T-helper 17 cell (primary cell): ENCODE measurements around the gene GALNT5. TPM values are rescaled to one million over a fixed set of nuclear protein-coding genes. Genes with fewer than 3 reads are reported as not detected.
A peak's percentile ranks its signal among the peaks of the same experiment; 100 is the strongest.

ENCODE experiments used
- ATAC-seq: fragments of 150-1000 bp; cut with Tn5 transposase; 2 replicates; pipeline ENCODE4 v1.10.0; 2021; ENCODE audit warnings: mild to moderate bottlenecking, moderate library complexity
- DNase-seq, 3 donors: peaks; one replicate each; pipeline versions ENCODE4 v3.0.0 to v3.0.0-alpha.2; 2020 to 2021
- H3K9me3 ChIP-seq: one replicate; pipeline ENCODE4 v1.7.0; 2013; ENCODE audit warnings: low read length, mild to moderate bottlenecking; ENCODE audit not compliant: control insufficient read depth, poor library complexity, severe bottlenecking
- H3K27ac Mint-ChIP-seq: one replicate; pipeline ENCODE4 v1.8.0; 2022; ENCODE audit warnings: mild to moderate bottlenecking, moderate library complexity, mixed read lengths
- H3K27me3 Mint-ChIP-seq: one replicate; pipeline ENCODE4 v1.8.0; 2022; ENCODE audit warnings: mixed read lengths
- H3K36me3 Mint-ChIP-seq: one replicate; pipeline ENCODE4 v1.8.0; 2022; ENCODE audit warnings: low read depth, mixed read lengths
- H3K4me1 Mint-ChIP-seq: one replicate; pipeline ENCODE4 v1.8.0; 2022; ENCODE audit warnings: mild to moderate bottlenecking, mixed read lengths
- H3K4me3 Mint-ChIP-seq: one replicate; pipeline ENCODE4 v1.8.0; 2022; ENCODE audit warnings: mild to moderate bottlenecking, moderate library complexity, mixed read lengths
- total RNA-seq, 4 donors: library from RNA in 2 of 4; stranded (reverse) in 2 of 4; gene quantifications; one replicate each; pipeline ENCODE4 v1.2.3 and lab custom pipeline; 2022 to 2026

Gene GALNT5
- total RNA-seq, 2 donors from 2014 or later = not detected

DNA sequence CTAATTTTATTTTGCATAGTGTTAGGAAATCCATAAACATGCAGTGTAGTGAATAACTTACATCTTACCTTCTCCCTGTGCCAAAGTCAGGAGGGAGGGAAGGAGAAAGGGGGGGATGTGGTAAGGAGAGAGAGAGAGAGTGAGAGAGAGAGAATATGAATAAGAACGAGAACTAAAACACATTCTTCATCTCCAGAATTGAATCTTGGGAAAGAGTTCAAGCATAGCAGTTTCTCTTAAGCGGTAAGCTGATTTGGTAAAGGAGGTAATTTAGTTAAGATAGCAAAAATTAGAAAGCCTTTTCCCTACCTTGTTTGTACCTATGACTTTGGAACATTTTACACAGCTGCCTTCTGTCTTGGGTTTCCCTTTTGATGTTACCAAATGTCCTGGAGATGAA is 52.4 kb downstream of the GALNT5 start:
- DNase-seq (no peak), ATAC-seq (no peak)
- no peaks in the 10 kb centered on the region for H3K9me3 ChIP-seq
- no peak overlapping the region for H3K27ac Mint-ChIP-seq
- peaks cover 11% of the 10 kb centered on the region for H3K27me3 Mint-ChIP-seq
- H3K4me1 Mint-ChIP-seq = peaks cover 9% of the 10 kb centered on the region
- H3K4me3 Mint-ChIP-seq = no peak overlapping the region
- no peaks in the 10 kb centered on the region for H3K36me3 Mint-ChIP-seq

- H3K27ac Mint-ChIP-seq = no peak overlapping the region
- no peak for ATAC-seq
- DNase-seq = no peak
- no peak overlapping the region for H3K4me3 Mint-ChIP-seq
- H3K9me3 ChIP-seq = no peaks in the 10 kb centered on the region
- H3K36me3 Mint-ChIP-seq = no peaks in the 10 kb centered on the region
- H3K4me1 Mint-ChIP-seq = peaks cover 7% of the 10 kb centered on the region
- H3K27me3 Mint-ChIP-seq = peaks cover 10% of the 10 kb centered on the region
Observed at GRCh38 chr2:157311706-157312105, 54.2 kb downstream of the GALNT5 start.

GRCh38 chr2:157312866-157313486 is 55.5 kb downstream of the GALNT5 start:
- no peaks in the 10 kb centered on the region for H3K36me3 Mint-ChIP-seq
- no peaks in the 10 kb centered on the region for H3K9me3 ChIP-seq
- H3K27ac Mint-ChIP-seq = no peak overlapping the region
- H3K4me1 Mint-ChIP-seq = peaks cover 2% of the 10 kb centered on the region
- ATAC-seq (no peak), DNase-seq (no peak)
- no peak overlapping the region for H3K4me3 Mint-ChIP-seq
- peaks cover 10% of the 10 kb centered on the region for H3K27me3 Mint-ChIP-seq

DNA sequence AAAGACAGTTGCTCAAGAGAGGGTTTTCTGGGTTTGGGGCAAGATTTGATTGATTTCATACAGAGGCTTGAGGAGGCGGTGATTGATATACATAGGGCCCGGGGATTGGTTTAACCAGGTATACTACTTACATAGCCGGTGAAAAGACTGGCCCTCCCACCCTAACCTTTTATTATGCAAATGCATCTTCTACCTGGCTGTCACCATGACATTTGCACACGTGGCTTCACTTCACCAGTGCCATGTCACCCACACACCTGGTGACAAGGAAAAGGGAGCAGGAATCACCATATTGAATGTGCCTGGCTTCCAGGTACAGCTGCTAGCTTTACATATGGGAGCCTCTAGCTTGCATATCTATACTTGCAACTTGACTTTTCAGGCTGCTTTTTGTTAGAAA is 58.4 kb downstream of the GALNT5 start:
- ATAC-seq = no peak
- DNase-seq = no peak
- Mint-ChIP-seq H3K27ac (no peak overlapping the region), H3K27me3 (no peaks in the 10 kb centered on the region), H3K4me3 (no peak overlapping the region), H3K4me1 (no peaks in the 10 kb centered on the region), H3K36me3 (no peaks in the 10 kb centered on the region)
- H3K9me3 ChIP-seq = no peaks in the 10 kb centered on the region

DNA sequence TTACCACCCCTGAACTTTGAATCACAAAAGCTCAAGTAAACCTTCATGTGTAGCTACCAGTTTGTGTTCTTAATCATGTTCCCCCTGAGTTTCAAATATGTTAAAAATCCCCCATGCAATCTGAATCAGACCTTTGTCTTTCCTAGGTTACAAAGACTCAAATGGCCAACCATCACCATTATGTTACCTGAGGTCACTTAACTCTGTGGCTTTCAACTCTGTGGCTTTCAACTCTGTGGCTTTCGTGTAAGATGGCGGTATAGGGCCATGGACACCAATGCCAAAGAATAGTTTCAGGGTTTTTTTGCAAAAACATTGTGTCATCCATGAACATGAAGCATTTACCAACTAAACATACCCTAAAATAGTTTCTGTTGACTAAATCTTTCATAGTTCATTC is 61.4 kb downstream of the GALNT5 start:
- DNase-seq (no peak), ATAC-seq (no peak)
- H3K36me3 Mint-ChIP-seq = peaks cover 7% of the 10 kb centered on the region
- H3K4me1 Mint-ChIP-seq = peaks cover 5% of the 10 kb centered on the region
- H3K27ac Mint-ChIP-seq = no peak overlapping the region
- H3K9me3 ChIP-seq = no peaks in the 10 kb centered on the region
- no peak overlapping the region for H3K4me3 Mint-ChIP-seq
- H3K27me3 Mint-ChIP-seq = no peaks in the 10 kb centered on the region

- Mint-ChIP-seq H3K4me1 (peaks cover 5% of the 10 kb centered on the region), H3K36me3 (peaks cover 7% of the 10 kb centered on the region), H3K27me3 (no peaks in the 10 kb centered on the region), H3K4me3 (no peak overlapping the region), H3K27ac (no peak overlapping the region)
- no peaks in the 10 kb centered on the region for H3K9me3 ChIP-seq
- no peak for ATAC-seq
- DNase-seq = no peak
Observed at GRCh38 chr2:157319795-157320194, 62.3 kb downstream of the GALNT5 start.

DNA sequence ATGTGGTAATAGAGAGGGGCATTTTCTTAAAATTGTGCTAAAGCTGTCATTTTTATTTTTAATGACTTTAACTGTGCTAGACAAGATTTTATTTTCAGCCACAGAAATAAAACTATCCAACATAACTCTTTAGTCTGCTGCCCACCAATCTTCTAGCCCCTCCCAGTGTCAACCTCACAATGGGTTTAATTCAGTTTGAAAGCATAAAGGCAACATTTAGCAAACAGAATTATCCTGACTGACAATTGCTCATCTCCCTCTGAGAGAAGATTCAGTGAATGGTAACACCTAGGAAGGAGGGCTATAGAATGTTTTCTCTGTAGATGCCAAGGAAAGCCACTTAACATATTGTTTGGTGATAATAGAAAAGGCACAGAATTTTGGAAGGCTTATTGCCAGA is 62.9 kb downstream of the GALNT5 start:
- ATAC-seq = no peak
- Mint-ChIP-seq H3K27ac (no peak overlapping the region), H3K36me3 (peaks cover 7% of the 10 kb centered on the region), H3K4me3 (no peak overlapping the region), H3K27me3 (no peaks in the 10 kb centered on the region), H3K4me1 (peaks cover 5% of the 10 kb centered on the region)
- no peak for DNase-seq
- no peaks in the 10 kb centered on the region for H3K9me3 ChIP-seq

DNA sequence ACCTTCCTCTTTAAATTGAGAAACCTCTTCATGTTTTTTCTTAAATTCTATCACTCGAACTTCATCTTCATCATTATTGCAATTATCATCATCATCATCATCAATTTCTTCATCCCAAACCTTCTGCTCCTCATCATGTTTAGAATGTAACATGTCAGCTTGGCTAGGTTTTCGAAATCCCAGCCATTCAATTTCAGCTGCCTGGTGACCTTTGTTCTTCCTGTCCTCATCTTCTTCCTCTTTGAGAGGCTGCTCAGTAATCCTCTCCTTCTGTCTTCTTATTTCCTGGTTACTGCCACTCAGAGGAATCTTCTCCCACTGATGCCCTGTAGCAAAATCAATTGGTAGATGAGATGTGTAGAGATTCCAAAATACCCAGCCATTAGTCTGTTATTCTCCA is 64.0 kb downstream of the GALNT5 start:
- H3K27ac Mint-ChIP-seq = no peak overlapping the region
- peaks cover 5% of the 10 kb centered on the region for H3K4me1 Mint-ChIP-seq
- no peaks in the 10 kb centered on the region for H3K9me3 ChIP-seq
- ATAC-seq (no peak), DNase-seq (no peak)
- no peaks in the 10 kb centered on the region for H3K27me3 Mint-ChIP-seq
- H3K4me3 Mint-ChIP-seq = no peak overlapping the region
- peaks cover 7% of the 10 kb centered on the region for H3K36me3 Mint-ChIP-seq

DNA sequence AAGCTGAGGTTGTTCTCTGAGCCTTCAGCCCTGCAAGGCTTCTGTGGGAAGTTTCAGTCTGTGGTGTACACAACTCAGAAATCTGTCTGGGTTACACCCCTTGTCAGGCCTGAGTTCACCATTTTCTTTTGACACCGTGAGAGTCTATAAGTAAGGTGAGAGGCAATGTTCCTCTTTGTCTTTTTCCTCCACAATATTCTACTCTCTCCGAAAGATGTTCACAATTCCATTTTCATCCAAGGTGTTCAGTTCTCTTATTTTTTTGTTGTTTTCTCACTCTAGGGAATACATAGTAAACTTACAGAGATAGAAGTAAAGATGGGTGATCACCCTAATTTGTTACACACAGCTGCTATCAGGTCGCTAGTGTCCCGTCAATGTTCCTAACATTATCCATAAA is 64.9 kb downstream of the GALNT5 start:
- Mint-ChIP-seq H3K4me3 (no peak overlapping the region), H3K27me3 (no peaks in the 10 kb centered on the region), H3K4me1 (peaks cover 8% of the 10 kb centered on the region), H3K36me3 (peaks cover 7% of the 10 kb centered on the region), H3K27ac (no peak overlapping the region)
- DNase-seq (no peak), ATAC-seq (no peak)
- no peaks in the 10 kb centered on the region for H3K9me3 ChIP-seq

DNA sequence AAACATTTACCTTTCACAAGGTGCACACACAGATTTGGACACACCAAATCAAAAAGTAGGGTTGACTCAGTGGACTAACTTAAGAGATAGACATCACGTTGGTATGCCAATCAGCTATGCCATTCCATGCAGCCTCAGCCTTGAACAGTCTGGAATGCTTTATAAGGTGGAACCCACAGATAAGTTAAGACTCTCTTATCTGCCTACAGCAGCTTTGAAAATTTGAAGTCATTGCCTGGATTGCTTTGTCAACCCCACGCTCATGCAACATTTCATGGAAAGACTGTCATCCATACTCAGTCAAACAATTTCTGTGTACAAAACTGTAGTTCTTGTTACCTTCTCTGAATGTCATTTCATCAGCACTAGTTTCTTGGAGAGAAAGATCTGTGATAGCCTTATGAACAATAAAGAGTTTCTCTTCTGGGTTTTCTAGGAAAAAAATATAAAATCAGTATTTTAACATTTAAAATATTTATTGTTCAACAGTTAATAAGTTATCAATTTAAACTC is 66.9 kb downstream of the GALNT5 start:
- Mint-ChIP-seq H3K4me1 (peaks cover 15% of the 10 kb centered on the region), H3K36me3 (peaks cover 7% of the 10 kb centered on the region), H3K27me3 (no peaks in the 10 kb centered on the region), H3K27ac (no peak overlapping the region), H3K4me3 (no peak overlapping the region)
- no peak for DNase-seq
- H3K9me3 ChIP-seq = no peaks in the 10 kb centered on the region
- no peak for ATAC-seq

GRCh38 chr2:157325786-157326185 is 68.3 kb downstream of the GALNT5 start, which contains the start of gene ERMN:
Gene ERMN (minus strand): TSS chr2:157325824. CDS start chr2:157325642, 182 bp downstream.
- Mint-ChIP-seq H3K4me1 (peaks cover 15% of the 10 kb centered on the region), H3K27ac (no peak within 1 kb of the TSS), H3K4me3 (no peak within 1 kb of the TSS)

GRCh38 chr2:157326698-157327097 is 69.2 kb downstream of the GALNT5 start:
- DNase-seq (no peak), ATAC-seq (no peak)
- H3K4me3 Mint-ChIP-seq = no peak overlapping the region
- no peaks in the 10 kb centered on the region for H3K9me3 ChIP-seq
- H3K27ac Mint-ChIP-seq = no peak overlapping the region
- H3K36me3 Mint-ChIP-seq = peaks cover 2% of the 10 kb centered on the region
- H3K4me1 Mint-ChIP-seq = peaks cover 19% of the 10 kb centered on the region
- H3K27me3 Mint-ChIP-seq = no peaks in the 10 kb centered on the region

More at GRCh38 chr2:157325786-157326185, 68.3 kb downstream of the GALNT5 start, which contains the start of gene ERMN:
- H3K36me3 Mint-ChIP-seq = peaks cover 7% of the 10 kb centered on the region
- no peaks in the 10 kb centered on the region for H3K27me3 Mint-ChIP-seq
- DNase-seq (no peak), ATAC-seq (no peak)
- H3K9me3 ChIP-seq = no peaks in the 10 kb centered on the region

- peak overlapping the region; percentile 75 for H3K4me3 Mint-ChIP-seq
- peaks cover 20% of the 10 kb centered on the region for H3K4me1 Mint-ChIP-seq
- no peak for DNase-seq
- ATAC-seq = peak; percentile 32
- no peaks in the 10 kb centered on the region for H3K27me3 Mint-ChIP-seq
- no peaks in the 10 kb centered on the region for H3K9me3 ChIP-seq
- peak overlapping the region; percentile 69 for H3K27ac Mint-ChIP-seq
- H3K36me3 Mint-ChIP-seq = peaks cover 2% of the 10 kb centered on the region
Observed at GRCh38 chr2:157327200-157327599, 69.7 kb downstream of the GALNT5 start.
